Large intestine (tissue), 3 donors: ENCODE measurements around the gene LRMDA. TPM values are rescaled to one million over a fixed set of nuclear protein-coding genes. Genes with fewer than 3 reads are reported as not detected.

ENCODE experiments used
- DNase-seq, 2 donors: peaks; one replicate each; pipeline versions ENCODE4 v3.0.0 to v3.0.0-alpha.2; 2013
- H3K27ac ChIP-seq: one replicate; pipeline ENCODE4 v1.5.1; 2013; ENCODE audit warnings: low read length
- H3K27me3 ChIP-seq: 2 replicates; pipeline ENCODE4 v1.6.1; 2013; ENCODE audit warnings: low read length; ENCODE audit not compliant: control insufficient read depth, insufficient read depth
- H3K36me3 ChIP-seq: 2 replicates; pipeline ENCODE4 v1.6.1; 2013; ENCODE audit warnings: low read length; ENCODE audit not compliant: control insufficient read depth, insufficient read depth
- H3K4me1 ChIP-seq: one replicate; pipeline ENCODE4 v1.6.1; 2013; ENCODE audit warnings: low read length; ENCODE audit not compliant: control insufficient read depth, insufficient read depth
- H3K4me3 ChIP-seq: one replicate; pipeline ENCODE4 v1.5.1; 2013; ENCODE audit warnings: low read length
- H3K9me3 ChIP-seq: one replicate; pipeline ENCODE4 v1.6.1; 2013; ENCODE audit warnings: mild to moderate bottlenecking, low read depth, low read length, moderate library complexity; ENCODE audit not compliant: control insufficient read depth
- WGBS: methylation state at CpG from one replicate; pipeline ENCODE4 v1.1.5; 2013; ENCODE audit warnings: low lambda C conversion rate; ENCODE audit not compliant: insufficient coverage; 5-methylcytosine and 5-hydroxymethylcytosine counted together
- polyA plus RNA-seq: library from polyadenylated mRNA; unstranded; fragments of 120-200 nt; gene quantifications from one replicate; pipeline ENCODE4 v1.2.1, GENCODE V29; 2013

LRMDA gene
- polyA plus RNA-seq, 1 donor, result 5.3 TPM

GRCh38 chr10:76244061-76244686, 812.8 kb downstream of the LRMDA start:
- no peak overlapping the region for H3K27ac ChIP-seq
- H3K4me3 ChIP-seq, result no peak overlapping the region
- H3K9me3 ChIP-seq, result no peaks in the 10 kb centered on the region
- peak in 1 of 2 donors; percentile 22 for DNase-seq
- H3K27me3 ChIP-seq, result no peaks in the 10 kb centered on the region
- WGBS, result 80% methylated on average over 4 of the region's 5 CpGs
- no peaks in the 10 kb centered on the region for H3K4me1 ChIP-seq
- no peaks in the 10 kb centered on the region for H3K36me3 ChIP-seq

GRCh38 chr10:76245951-76246495, 814.6 kb downstream of the LRMDA start:
- Histone ChIP-seq H3K4me3 (no peak overlapping the region), H3K4me1 (no peaks in the 10 kb centered on the region), H3K9me3 (no peaks in the 10 kb centered on the region), H3K27me3 (no peaks in the 10 kb centered on the region), H3K36me3 (no peaks in the 10 kb centered on the region), H3K27ac (no peak overlapping the region)
- DNase-seq, result no peak
- WGBS, result 90% methylated on average over 2 of the region's 7 CpGs

GRCh38 chr10:76248649-76249200, 817.3 kb downstream of the LRMDA start:
- Histone ChIP-seq H3K4me3 (no peak overlapping the region), H3K27me3 (no peaks in the 10 kb centered on the region), H3K36me3 (no peaks in the 10 kb centered on the region), H3K4me1 (no peaks in the 10 kb centered on the region), H3K9me3 (no peaks in the 10 kb centered on the region), H3K27ac (no peak overlapping the region)
- DNase-seq, result no peak
- WGBS, result no CpG with 5 or more reads among the region's 1 CpG

- H3K27ac ChIP-seq, result no peak overlapping the region
- peak; percentile 59 to 68 for DNase-seq
Measured at GRCh38 chr10:76251841-76252671, 820.6 kb downstream of the LRMDA start.

GRCh38 chr10:76252733-76253132, 821.3 kb downstream of the LRMDA start:
- no peak overlapping the region for H3K4me3 ChIP-seq
- WGBS, result 83% methylated on average over 1 of the region's 7 CpGs
- no peaks in the 10 kb centered on the region for H3K4me1 ChIP-seq
- H3K9me3 ChIP-seq, result no peaks in the 10 kb centered on the region
- DNase-seq, result no peak
- no peaks in the 10 kb centered on the region for H3K27me3 ChIP-seq
- H3K36me3 ChIP-seq, result no peaks in the 10 kb centered on the region
- no peak overlapping the region for H3K27ac ChIP-seq

More at GRCh38 chr10:76251841-76252671, 820.6 kb downstream of the LRMDA start:
- no peaks in the 10 kb centered on the region for H3K4me1 ChIP-seq
- no peaks in the 10 kb centered on the region for H3K27me3 ChIP-seq
- WGBS, result 25% methylated on average over 1 of the region's 11 CpGs
- H3K9me3 ChIP-seq, result no peaks in the 10 kb centered on the region
- H3K36me3 ChIP-seq, result no peaks in the 10 kb centered on the region
- no peak overlapping the region for H3K4me3 ChIP-seq

- H3K36me3 ChIP-seq, result no peaks in the 10 kb centered on the region
- no peak overlapping the region for H3K4me3 ChIP-seq
- no peaks in the 10 kb centered on the region for H3K9me3 ChIP-seq
- H3K27ac ChIP-seq, result no peak overlapping the region
- no peaks in the 10 kb centered on the region for H3K27me3 ChIP-seq
- no peaks in the 10 kb centered on the region for H3K4me1 ChIP-seq
- WGBS, result no CpG with 5 or more reads among the region's 1 CpG
- DNase-seq, result no peak
Measured at GRCh38 chr10:76255241-76255640, 823.8 kb downstream of the LRMDA start.

- no CpG with 5 or more reads among the region's 1 CpG for WGBS
- Histone ChIP-seq H3K36me3 (no peaks in the 10 kb centered on the region), H3K9me3 (peaks cover 6% of the 10 kb centered on the region), H3K4me1 (no peaks in the 10 kb centered on the region), H3K27me3 (no peaks in the 10 kb centered on the region), H3K4me3 (no peak overlapping the region), H3K27ac (no peak overlapping the region)
- no peak for DNase-seq
Measured at GRCh38 chr10:76257816-76258215, 826.4 kb downstream of the LRMDA start.

- Histone ChIP-seq H3K4me3 (no peak overlapping the region), H3K9me3 (peaks cover 6% of the 10 kb centered on the region), H3K4me1 (no peaks in the 10 kb centered on the region), H3K36me3 (no peaks in the 10 kb centered on the region), H3K27me3 (no peaks in the 10 kb centered on the region), H3K27ac (no peak overlapping the region)
- no peak for DNase-seq
- no CpG with 5 or more reads among the region's 4 CpGs for WGBS
Measured at GRCh38 chr10:76265441-76266113, 834.2 kb downstream of the LRMDA start.

- Histone ChIP-seq H3K4me3 (no peak overlapping the region), H3K36me3 (no peaks in the 10 kb centered on the region), H3K27ac (no peak overlapping the region), H3K4me1 (no peaks in the 10 kb centered on the region), H3K9me3 (no peaks in the 10 kb centered on the region), H3K27me3 (no peaks in the 10 kb centered on the region)
- WGBS, result no CpG with 5 or more reads among the region's 5 CpGs
- no peak for DNase-seq
Measured at GRCh38 chr10:76268530-76268929, 837.1 kb downstream of the LRMDA start.

- Histone ChIP-seq H3K9me3 (no peaks in the 10 kb centered on the region), H3K36me3 (no peaks in the 10 kb centered on the region), H3K27me3 (no peaks in the 10 kb centered on the region), H3K4me1 (no peaks in the 10 kb centered on the region), H3K27ac (no peak overlapping the region), H3K4me3 (no peak overlapping the region)
- WGBS, result no CpG with 5 or more reads among the region's 5 CpGs
- no peak for DNase-seq
Measured at GRCh38 chr10:76268954-76269353, 837.5 kb downstream of the LRMDA start.
